H1 (cell line): ENCODE data around the gene LIX1L. TPM values are rescaled to one million over a fixed set of nuclear protein-coding genes. Genes with fewer than 3 reads are reported as not detected.

Experiments used
- CTCF ChIA-PET: fragments of 300-600 bp; sonication (Branson Sonifier 250); formaldehyde crosslinking; loops from one replicate; lab custom pipeline; 2021; ENCODE audit not compliant: partially characterized antibody; lab: Charles Lee
- POLR2A ChIA-PET: fragments of 300-600 bp; sonication (Branson Sonifier 250); formaldehyde crosslinking; loops from one replicate; lab custom pipeline; 2021; ENCODE audit warnings: inconsistent platforms; ENCODE audit not compliant: partially characterized antibody; lab: Charles Lee
- DNase-seq, 2 experiments: peaks; one replicate each; pipeline versions ENCODE4 v3.0.0 to v3.0.0-alpha.2; 2010 to 2022; ENCODE audit warnings: low spot score in 2 of 2, low read depth in 1 of 2, mixed read lengths in 1 of 2
- FAIRE-seq: peaks from 2 replicates; lab custom pipeline; 2011; peaks lifted over from hg19 to GRCh38; lab: Jason Lieb, UNC
- H2AFZ ChIP-seq: 2 replicates; pipeline ENCODE4 v1.8.1; 2012; ENCODE audit warnings: low read length, inconsistent platforms
- H2AK5ac ChIP-seq: 2 replicates; pipeline ENCODE4 v1.6.1; 2013; ENCODE audit warnings: low read depth, low read length
- H2BK120ac ChIP-seq: replicated peaks from 2 replicates; pipeline ENCODE3; 2013; ENCODE audit warnings: low read depth, low read length, inconsistent platforms
- H2BK12ac ChIP-seq: 2 replicates; pipeline ENCODE4 v1.6.1; 2013; ENCODE audit warnings: low read depth, low read length
- H2BK15ac ChIP-seq: 2 replicates; pipeline ENCODE4 v1.6.1; 2013; ENCODE audit warnings: low read length
- H2BK20ac ChIP-seq: 2 replicates; pipeline ENCODE4 v1.6.1; 2013; ENCODE audit warnings: low read length
- H2BK5ac ChIP-seq: 2 replicates; pipeline ENCODE4 v1.6.1; 2013; ENCODE audit warnings: low read depth, low read length
- H3K14ac ChIP-seq: 2 replicates; pipeline ENCODE4 v1.6.1; 2013; ENCODE audit warnings: inconsistent platforms; ENCODE audit not compliant: insufficient read length
- H3K18ac ChIP-seq: 2 replicates; pipeline ENCODE4 v1.6.1; 2013; ENCODE audit warnings: low read length; ENCODE audit errors: extremely low read depth
- H3K23ac ChIP-seq: 2 replicates; pipeline ENCODE4 v1.6.1; 2013; ENCODE audit warnings: inconsistent platforms; ENCODE audit not compliant: insufficient read length
- H3K23me2 ChIP-seq: 2 replicates; pipeline ENCODE4 v1.6.1; 2013; ENCODE audit warnings: low read depth, low read length
- H3K27ac ChIP-seq: 2 replicates; pipeline ENCODE4 v1.6.1; 2011; ENCODE audit warnings: low read depth, low read length, inconsistent platforms
- H3K27me3 ChIP-seq, 4 experiments: replicated peaks in 1 of 4; 1 replicate in 1 of 4; 2 replicates in 3 of 4; pipeline versions ENCODE4 v1.6.1 to v1.8.1; 2011 to 2013; ENCODE audit warnings: low read length in 3 of 4, mild to moderate bottlenecking in 3 of 4, inconsistent platforms in 2 of 4, mixed read lengths in 2 of 4, moderate library complexity in 1 of 4; ENCODE audit not compliant: control insufficient read depth in 3 of 4, insufficient read depth in 3 of 4; ENCODE audit errors: extremely low read depth in 1 of 4
- H3K36me3 ChIP-seq, 4 experiments: 2 replicates each; pipeline versions ENCODE4 v1.6.1 to v1.8.1; 2011 to 2013; ENCODE audit warnings: mild to moderate bottlenecking in 4 of 4, low read length in 3 of 4, moderate library complexity in 2 of 4, control low read depth in 1 of 4, inconsistent platforms in 1 of 4; ENCODE audit not compliant: insufficient read depth in 4 of 4, control insufficient read depth in 2 of 4
- H3K4ac ChIP-seq: replicated peaks from 2 replicates; pipeline ENCODE3; 2013; ENCODE audit warnings: low read length, low read depth, mixed read lengths, inconsistent platforms; ENCODE audit not compliant: insufficient read length
- H3K4me1 ChIP-seq, 4 experiments: replicated peaks in 1 of 4; 1 replicate in 1 of 4; 2 replicates in 3 of 4; pipeline versions ENCODE4 v1.6.1 to v1.8.1; 2011 to 2013; ENCODE audit warnings: low read length in 3 of 4, inconsistent platforms in 2 of 4, mixed read lengths in 1 of 4; ENCODE audit not compliant: insufficient read depth in 4 of 4, control insufficient read depth in 3 of 4
- H3K4me2 ChIP-seq, 2 experiments: 2 replicates each; pipeline versions ENCODE4 v1.6.1 to v1.8.1; 2011 to 2013; ENCODE audit warnings: low read depth in 2 of 2, low read length in 2 of 2, control low read depth in 1 of 2, inconsistent platforms in 1 of 2, mild to moderate bottlenecking in 1 of 2; ENCODE audit not compliant: insufficient read depth in 1 of 2
- H3K4me3 ChIP-seq, 4 experiments: fragments of 200-600, 300-600 bp in 1 of 4; sonication (generic), shearing (Covaris generic), sonication (Bioruptor Twin) in 1 of 4; 2 replicates each; pipeline versions ENCODE4 v1.5.1 to v1.8.1; 2011 to 2016; ENCODE audit warnings: low read length in 4 of 4, low read depth in 3 of 4, control low read depth in 2 of 4, inconsistent platforms in 2 of 4, mild to moderate bottlenecking in 2 of 4, mixed read lengths in 1 of 4, moderate library complexity in 1 of 4; ENCODE audit not compliant: insufficient read depth in 2 of 4; ENCODE audit errors: extremely low read depth in 1 of 4
- H3K56ac ChIP-seq: replicated peaks from 2 replicates; pipeline ENCODE3; 2013; ENCODE audit warnings: low read depth, mild to moderate bottlenecking, mixed read lengths, low read length, inconsistent platforms; ENCODE audit not compliant: insufficient read length
- H3K79me1 ChIP-seq: 2 replicates; pipeline ENCODE4 v1.6.1; 2013; ENCODE audit warnings: low read depth, low read length, control low read depth
- H3K79me2 ChIP-seq, 2 experiments: 2 replicates each; pipeline versions ENCODE4 v1.6.1 to v1.8.1; 2012 to 2013; ENCODE audit warnings: low read length in 2 of 2, mild to moderate bottlenecking in 2 of 2, inconsistent platforms in 1 of 2; ENCODE audit not compliant: insufficient read depth in 2 of 2, control insufficient read depth in 1 of 2
- H3K9ac ChIP-seq, 4 experiments: replicated peaks in 1 of 4; 1 replicate in 1 of 4; 2 replicates in 3 of 4; pipeline versions ENCODE4 v1.6.1 to v1.8.1; 2011 to 2013; ENCODE audit warnings: low read depth in 3 of 4, low read length in 3 of 4, control low read depth in 2 of 4, mild to moderate bottlenecking in 2 of 4, moderate library complexity in 2 of 4, inconsistent platforms in 1 of 4; ENCODE audit errors: extremely low read depth in 1 of 4
- H3K9me3 ChIP-seq, 2 experiments: 2 replicates each; pipeline versions ENCODE4 v1.6.1 to v1.8.1; 2012 to 2013; ENCODE audit warnings: mild to moderate bottlenecking in 2 of 2, moderate library complexity in 2 of 2, control low read depth in 1 of 2, inconsistent platforms in 1 of 2, low read depth in 1 of 2, low read length in 1 of 2, mixed read lengths in 1 of 2; ENCODE audit not compliant: insufficient read depth in 2 of 2
- H4K20me1 ChIP-seq, 2 experiments: replicated peaks in 1 of 2; 2 replicates each; pipeline versions ENCODE3 to v1.8.1; 2011 to 2013; ENCODE audit warnings: inconsistent platforms in 2 of 2, low read length in 2 of 2, mild to moderate bottlenecking in 1 of 2; ENCODE audit not compliant: insufficient read depth in 2 of 2, control insufficient read depth in 1 of 2
- H4K5ac ChIP-seq: 2 replicates; pipeline ENCODE4 v1.6.1; 2013; ENCODE audit warnings: low read length, low read depth, mixed read lengths, inconsistent platforms; ENCODE audit not compliant: insufficient read length
- H4K8ac ChIP-seq: 2 replicates; pipeline ENCODE4 v1.8.0; 2013; ENCODE audit warnings: mild to moderate bottlenecking, moderate library complexity, low read length, inconsistent platforms; ENCODE audit not compliant: insufficient read depth; ENCODE audit errors: extremely low read depth
- H4K91ac ChIP-seq: replicated peaks from 2 replicates; pipeline ENCODE3; 2013; ENCODE audit warnings: low read length, mixed read lengths, inconsistent platforms; ENCODE audit not compliant: insufficient read length
- BACH1 ChIP-seq: IDR thresholded peaks from 2 replicates; pipeline ENCODE4 v1.6.1; 2012; ENCODE audit warnings: low read length, improper control_type of control experiment
- BRCA1 ChIP-seq: IDR thresholded peaks from 2 replicates; pipeline ENCODE4 v1.6.1; 2012; ENCODE audit warnings: low read depth, low read length, improper control_type of control experiment
- CBX8 ChIP-seq: fragments of 300-800, 300-1000 bp; sonication (generic); IDR thresholded peaks from 2 replicates; pipeline ENCODE4 v1.7.1; 2016; ENCODE audit warnings: low read depth, low read length, borderline replicate concordance
- CEBPB ChIP-seq: IDR thresholded peaks from 2 replicates; pipeline ENCODE4 v1.6.1; 2012; ENCODE audit warnings: low read depth, low read length
- CREB1 ChIP-seq: IDR thresholded peaks from 2 replicates; pipeline ENCODE4 v1.6.1; 2012; ENCODE audit warnings: inconsistent platforms
- EGR1 ChIP-seq: IDR thresholded peaks from 2 replicates; pipeline ENCODE4 v1.6.1; 2011; ENCODE audit warnings: low read depth, low read length, borderline replicate concordance
- FOSL1 ChIP-seq: IDR thresholded peaks from 2 replicates; pipeline ENCODE4 v1.6.1; 2011; ENCODE audit warnings: mild to moderate bottlenecking, low read depth, low read length, moderate library complexity; ENCODE audit not compliant: insufficient read depth
- KDM5A ChIP-seq: fragments of 200-600 bp; IDR thresholded peaks from 2 replicates; pipeline ENCODE4 v1.7.1; 2012; ENCODE audit warnings: mild to moderate bottlenecking, low read length, inconsistent platforms, mixed read lengths
- NANOG ChIP-seq: IDR thresholded peaks from 2 replicates; pipeline ENCODE4 v1.6.1; 2011; ENCODE audit warnings: low read length, low read depth, mild to moderate bottlenecking, inconsistent platforms; ENCODE audit not compliant: insufficient read depth, poor library complexity, severe bottlenecking
- POLR2A ChIP-seq, 2 experiments: IDR thresholded peaks; 1 replicate in 1 of 2; 2 replicates in 1 of 2; pipeline ENCODE4 v1.6.1; 2011; ENCODE audit warnings: low read depth in 2 of 2, low read length in 2 of 2, mild to moderate bottlenecking in 2 of 2; ENCODE audit errors: control extremely low read depth in 1 of 2
- POU5F1 ChIP-seq: IDR thresholded peaks from 2 replicates; pipeline ENCODE4 v1.6.1; 2011; ENCODE audit warnings: low read depth, mild to moderate bottlenecking, low read length, moderate library complexity
- SIN3A ChIP-seq, 2 experiments: IDR thresholded peaks in 1 of 2; conservative IDR thresholded peaks in 1 of 2; 2 replicates each; pipeline ENCODE4 v1.6.1; 2011 to 2012; ENCODE audit warnings: low read length in 2 of 2, improper control_type of control experiment in 1 of 2, low read depth in 1 of 2, mild to moderate bottlenecking in 1 of 2
- SP1 ChIP-seq: IDR thresholded peaks from 2 replicates; pipeline ENCODE4 v1.6.1; 2011; ENCODE audit warnings: low read depth, low read length
- SP2 ChIP-seq: IDR thresholded peaks from 2 replicates; pipeline ENCODE4 v1.6.1; 2012; ENCODE audit warnings: mild to moderate bottlenecking, low read length, inconsistent platforms
- SRF ChIP-seq: IDR thresholded peaks from 2 replicates; pipeline ENCODE4 v1.6.1; 2011; ENCODE audit warnings: mild to moderate bottlenecking, low read depth, low read length, moderate library complexity
- TAF7 ChIP-seq: optimal IDR thresholded peaks from 2 replicates; pipeline ENCODE3; 2011; ENCODE audit warnings: low read depth, mild to moderate bottlenecking, inconsistent platforms, low read length, moderate library complexity, borderline replicate concordance
- ZNF274 ChIP-seq: IDR thresholded peaks from 2 replicates; pipeline ENCODE4 v1.7.0; 2012; ENCODE audit warnings: low read length, borderline replicate concordance; ENCODE audit errors: extremely low read depth
- polyA plus RNA-seq, 7 experiments: library from polyadenylated mRNA; depleted of rRNA in 3 of 7; stranded (reverse) in 5 of 7; unstranded in 2 of 7; fragments of >200 nt in 5 of 7; fragments of 200-250 nt in 2 of 7; gene quantifications; 1 replicate in 5 of 7; 2 replicates in 1 of 7; 4 replicates in 1 of 7; pipeline versions ENCODE4 v1.2.1 to v1.2.3, GENCODE V29; 2011 to 2013; ENCODE audit warnings: missing spikeins in 2 of 7, mixed read lengths in 2 of 7
- total RNA-seq: library from RNA; stranded (reverse); fragmentation: NEBNext Ultra II Directional; extraction: Animal tissue kit (Norgen Biotek cat#: 25700); gene quantifications from 2 replicates; pipeline ENCODE4 v1.2.1, GENCODE V29; 2021

The LIX1L gene
- total and polyA plus RNA-seq, 2 of the 8 experiments (the other 6 are each of a cell fraction or from before 2014, with no cell fraction given), result 2.9 to 3.7 TPM

DNA sequence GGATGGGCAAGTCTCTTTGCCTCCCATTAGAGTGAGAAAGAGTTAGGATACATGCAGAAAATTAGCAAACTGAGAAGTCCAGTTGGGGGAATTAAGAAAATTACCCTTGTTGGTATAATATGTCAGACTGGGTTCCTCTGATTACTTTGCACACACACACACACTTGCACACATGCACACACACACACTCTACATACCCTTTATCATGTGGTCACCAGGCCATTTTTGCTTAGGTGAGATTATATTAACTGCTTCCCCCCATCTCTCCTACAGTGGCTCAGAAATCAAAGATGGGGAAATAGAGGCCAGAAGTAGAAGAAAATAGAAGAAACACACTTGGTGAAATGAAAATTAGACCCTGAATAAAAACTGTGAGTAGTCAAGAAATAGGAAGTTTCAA, 917 bp upstream of the LIX1L start:
- Histone ChIP-seq H3K4ac (no peak overlapping the region), H2BK15ac (no peak overlapping the region), H3K4me2 (no peak overlapping the region; a peak in 1 of 4 replicates), H3K4me1 (peaks cover 0 to 20% (median 11%) of the 10 kb centered on the region in 4 experiments; a peak in 6 of 7 replicates), H3K14ac (no peak overlapping the region), H3K27me3 (peaks cover 25 to 76% (median 63%) of the 10 kb centered on the region in 4 experiments), H3K18ac (no peak overlapping the region), H3K23ac (no peak overlapping the region), H2BK120ac (no peak overlapping the region), H2BK20ac (no peak overlapping the region), H4K8ac (no peak overlapping the region), H3K23me2 (peaks cover 22% of the 10 kb centered on the region), H2BK12ac (no peak overlapping the region), H4K20me1 (peaks cover 0 to 2% of the 10 kb centered on the region in 2 experiments), H4K5ac (no peak overlapping the region), H2AFZ (no peak overlapping the region), H2BK5ac (no peak overlapping the region), H3K9ac (no peak overlapping the region), H3K4me3 (no peak overlapping the region), H3K56ac (no peak overlapping the region), H3K79me2 (no peaks in the 10 kb centered on the region), H3K79me1 (no peaks in the 10 kb centered on the region), H3K9me3 (no peaks in the 10 kb centered on the region), H3K36me3 (no peaks in the 10 kb centered on the region), H4K91ac (no peak overlapping the region), H3K27ac (no peak overlapping the region), H2AK5ac (no peak overlapping the region)
- ChIA-PET CTCF (interaction anchor here (1.0 to 3.4 kb wide), 5 partner anchors 10 to 113 kb away, joined by 3 to 18 read pairs (median 12); partner anchors contain the start of genes ITGA10, NUDT17 and RBM8A), POLR2A (interaction anchor here (1.0 to 5.3 kb wide), 4 partner anchors 31 to 40 kb away, joined by 3 to 31 read pairs (median 6); partner anchors contain the start of genes PEX11B, RBM8A and TXNIP)
- FAIRE-seq (no peak), DNase-seq (no peak)
- TF ChIP-seq POLR2A (IDR thresholded peaks at IDR 0.05; ENCODE audit: control extremely low read depth in 1 of 2, low read depth in 2 of 2, low read length in 2 of 2) (no peak), SIN3A (conservative IDR thresholded peaks at IDR 0.05 in 1 of 2, IDR thresholded peaks at IDR 0.05 in 1 of 2; ENCODE audit: low read depth in 1 of 2, low read length in 2 of 2) (no peak), CEBPB (no peak), CREB1 (no peak), SRF (no peak), TAF7 (no peak), SP2 (no peak), BRCA1 (no peak), BACH1 (no peak), KDM5A (no peak), CBX8 (no peak), NANOG (no peak), EGR1 (no peak), POU5F1 (no peak), FOSL1 (no peak), SP1 (no peak), ZNF274 (no peak)
